Activated CD8-positive, alpha-beta memory T cell treated with anti-CD3 and anti-CD28 coated beads for 1 hour (primary cell): ENCODE measurements around the gene DBX2.
"Not testable (repeated sequence)": the region's sequence is repeated elsewhere in the genome, so short reads cannot be mapped to it uniquely, and the experiment has no call there.

Experiments used
- DNase-seq, 2 donors: peaks; one replicate each; pipeline ENCODE4 v3.0.0-alpha.2; 2020; ENCODE audit warnings: low read depth in 1 of 2; ENCODE audit errors: extremely low read depth in 1 of 2

Gene DBX2

GRCh38 chr12:45050751-45051571, at the start of gene DBX2:
DBX2 (minus strand) TSS chr12:45051099; CDS start chr12:45050927, 172 bp downstream.
- DNase-seq: no peak

GRCh38 chr12:45098766-45099165, 47.9 kb upstream of the DBX2 start:
- DNase-seq: no peak

GRCh38 chr12:45095417-45095816, 44.5 kb upstream of the DBX2 start:
- DNase-seq: not testable (repeated sequence)

- no peak for DNase-seq
Measured at GRCh38 chr12:45093051-45093450, 42.2 kb upstream of the DBX2 start.

GRCh38 chr12:45089411-45090075, 38.6 kb upstream of the DBX2 start:
- no peak for DNase-seq

- DNase-seq: no peak
Measured at GRCh38 chr12:45088608-45089007, 37.7 kb upstream of the DBX2 start.

- not testable (repeated sequence) for DNase-seq
Measured at GRCh38 chr12:45084248-45084647, 33.3 kb upstream of the DBX2 start.

GRCh38 chr12:45077251-45077650, 26.4 kb upstream of the DBX2 start:
- no peak for DNase-seq

DNA sequence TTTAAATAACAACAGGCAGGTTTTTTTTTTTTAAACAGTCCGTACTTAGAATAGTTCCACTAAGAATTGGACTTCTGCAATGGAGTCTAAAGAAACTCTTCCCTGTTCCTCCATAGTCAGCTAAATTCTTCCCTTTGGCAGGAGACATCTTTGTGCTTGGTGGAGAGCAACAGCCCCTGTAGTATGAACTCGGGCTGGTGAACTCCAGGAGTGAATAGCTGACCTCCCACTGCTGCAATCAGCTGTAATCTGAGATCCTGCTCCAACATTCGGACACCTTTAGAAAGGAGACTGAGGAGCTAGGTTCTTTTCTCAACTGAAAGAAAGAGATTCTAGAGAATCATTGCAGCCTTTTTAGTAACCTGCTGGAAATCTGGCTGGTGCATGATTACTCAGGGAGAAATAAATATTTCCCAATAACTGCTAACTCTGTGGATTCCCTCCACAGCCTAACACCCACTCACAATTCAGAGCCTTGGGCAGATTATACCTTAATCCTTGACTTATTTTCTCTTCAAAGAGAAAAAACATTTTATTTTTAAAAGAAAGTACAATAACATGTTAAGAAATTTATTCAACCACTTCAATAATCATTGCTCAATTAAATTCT, 25.6 kb upstream of the DBX2 start:
- no peak for DNase-seq

DNA sequence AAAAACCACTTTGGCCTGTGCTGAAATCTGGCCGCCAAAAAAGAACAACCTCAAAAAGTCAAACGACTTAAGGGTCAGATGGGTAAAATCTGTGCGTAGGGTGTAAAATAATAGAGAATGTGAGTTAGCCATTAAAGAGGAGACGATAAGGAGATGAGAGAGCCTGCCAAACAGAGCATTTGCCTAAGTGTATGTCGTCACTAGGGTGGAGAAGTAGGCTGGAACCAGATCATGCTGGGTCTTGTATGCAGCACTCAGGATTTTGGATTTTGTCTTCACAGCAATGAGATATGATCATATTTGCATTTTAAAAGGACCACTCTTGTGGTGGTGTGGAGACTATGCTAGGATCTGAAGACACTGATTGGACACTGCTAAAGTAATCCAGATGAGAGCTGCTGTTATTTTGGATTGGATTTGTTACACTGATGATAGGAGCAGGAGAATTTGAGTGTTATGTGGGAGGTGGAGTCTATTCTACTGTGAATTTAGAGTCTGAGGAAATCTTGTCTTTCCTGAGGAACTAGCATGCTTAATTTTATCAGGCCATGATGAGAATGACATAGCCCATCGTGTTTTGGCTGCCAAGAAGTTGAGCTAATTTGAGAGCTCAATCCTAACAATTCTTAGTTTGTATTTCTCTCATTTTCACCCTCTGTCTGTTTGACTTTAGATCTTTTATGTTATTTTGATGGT, 24.8 kb upstream of the DBX2 start:
- DNase-seq: no peak

GRCh38 chr12:45065125-45065626, 14.3 kb upstream of the DBX2 start:
- no peak for DNase-seq

DNA sequence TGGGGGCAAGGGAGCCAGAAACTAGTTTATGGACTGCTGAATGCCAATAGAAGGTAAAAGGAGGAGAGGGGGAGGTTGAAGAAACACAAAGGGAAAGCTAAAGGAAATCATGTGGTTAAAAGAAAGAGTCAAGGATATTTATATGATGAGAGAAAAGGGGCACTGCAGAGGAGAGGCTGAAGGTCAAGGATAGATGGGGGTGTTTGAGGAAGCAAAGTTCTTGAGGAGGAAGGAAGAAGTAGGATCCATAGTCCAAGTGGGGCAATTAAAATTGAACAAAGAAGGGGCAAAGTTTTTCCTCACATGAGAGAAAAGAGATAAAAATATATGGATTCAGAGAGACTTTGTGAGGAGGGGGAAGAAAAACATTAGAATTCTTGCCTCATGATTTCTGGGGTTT, 10.1 kb upstream of the DBX2 start:
- no peak for DNase-seq

DNA sequence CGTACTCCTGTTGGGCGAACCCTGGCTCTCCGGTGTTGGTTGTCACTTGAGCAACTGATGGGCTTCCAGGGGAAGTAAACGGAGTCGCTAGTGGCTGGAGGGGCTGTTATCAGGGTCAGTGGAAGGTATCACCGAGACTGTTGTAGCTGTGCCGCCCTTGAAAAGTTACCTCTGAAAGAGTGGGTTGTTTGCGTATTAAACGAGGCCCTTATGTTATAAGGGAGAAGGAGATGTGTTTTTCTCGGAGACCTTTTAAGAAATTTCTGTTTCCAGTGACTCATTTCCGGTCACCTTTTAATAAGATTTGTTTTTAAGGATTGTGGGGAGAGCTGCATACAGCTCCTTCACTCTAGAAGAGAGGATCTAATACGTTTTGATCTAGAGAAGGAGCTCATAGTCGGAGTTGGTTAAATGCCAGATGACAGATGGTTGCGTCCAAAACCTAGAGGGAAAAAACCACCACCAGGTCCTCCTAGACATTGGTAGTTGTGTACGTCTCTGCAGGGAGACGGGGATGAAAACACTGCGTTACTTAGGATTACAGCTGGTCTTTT, 750 bp upstream of the DBX2 start:
- no peak for DNase-seq

GRCh38 chr12:45049912-45050750, 768 bp downstream of the DBX2 start:
- no peak for DNase-seq

DNA sequence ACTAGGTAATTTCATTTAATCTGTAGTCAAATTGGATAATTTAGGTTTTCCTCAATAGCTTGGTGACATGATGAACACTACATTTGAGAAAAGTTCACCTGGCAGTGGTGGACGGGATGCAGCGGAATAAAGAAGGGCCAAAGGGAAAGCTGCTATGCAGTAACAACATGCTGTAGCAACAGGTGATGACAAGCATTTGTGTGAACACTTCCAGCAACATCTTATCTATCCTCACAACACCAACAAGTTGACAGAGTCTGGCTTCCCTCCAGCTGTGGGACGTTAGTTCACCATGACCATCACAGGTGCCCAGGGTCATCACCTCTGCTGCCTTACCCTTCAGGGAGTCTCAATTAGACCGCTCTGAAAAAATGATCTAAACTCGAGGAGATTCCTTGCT, 8.3 kb downstream of the DBX2 start:
- DNase-seq: no peak

GRCh38 chr12:45040977-45041376, 9.9 kb downstream of the DBX2 start:
- DNase-seq: no peak

DNA sequence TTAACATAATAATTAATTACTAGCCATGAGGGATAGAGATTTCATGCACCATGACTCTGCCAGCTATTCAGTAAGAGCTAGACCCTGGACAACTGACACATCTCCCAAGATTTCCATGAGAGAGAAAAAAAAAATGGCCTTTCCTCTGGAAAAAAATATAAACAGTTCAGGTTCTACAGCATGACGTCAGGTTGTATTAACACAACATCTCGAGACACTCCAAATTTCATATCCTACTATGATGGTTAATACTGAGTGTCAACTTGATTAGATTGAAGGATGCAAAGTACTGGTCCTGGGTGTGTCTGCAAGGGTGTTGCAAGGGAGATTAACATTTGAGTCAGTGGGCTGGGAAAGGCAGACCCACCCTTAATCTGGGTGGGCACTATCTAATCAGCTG, 11.1 kb downstream of the DBX2 start:
- DNase-seq: no peak

DNA sequence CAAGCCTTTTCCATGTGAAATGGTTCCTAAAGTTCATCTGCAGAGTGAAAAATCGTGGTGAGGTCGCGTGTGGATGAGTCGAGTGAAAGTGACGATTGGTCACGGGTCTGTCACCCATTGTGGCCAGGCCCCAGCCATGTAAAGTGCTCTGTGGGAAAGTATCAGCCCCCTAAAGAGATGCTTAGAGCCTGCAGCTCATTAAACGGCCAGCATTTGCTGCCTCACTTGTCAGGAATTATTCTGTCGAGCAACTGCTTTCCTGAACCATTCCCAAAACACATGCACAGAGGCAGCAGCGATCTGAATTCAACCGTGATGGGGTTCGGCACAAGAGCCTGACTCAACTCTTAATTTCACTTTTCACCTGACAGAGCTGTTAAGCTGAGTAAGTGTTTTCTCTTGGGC, 16.0 kb downstream of the DBX2 start:
- DNase-seq: no peak

DNA sequence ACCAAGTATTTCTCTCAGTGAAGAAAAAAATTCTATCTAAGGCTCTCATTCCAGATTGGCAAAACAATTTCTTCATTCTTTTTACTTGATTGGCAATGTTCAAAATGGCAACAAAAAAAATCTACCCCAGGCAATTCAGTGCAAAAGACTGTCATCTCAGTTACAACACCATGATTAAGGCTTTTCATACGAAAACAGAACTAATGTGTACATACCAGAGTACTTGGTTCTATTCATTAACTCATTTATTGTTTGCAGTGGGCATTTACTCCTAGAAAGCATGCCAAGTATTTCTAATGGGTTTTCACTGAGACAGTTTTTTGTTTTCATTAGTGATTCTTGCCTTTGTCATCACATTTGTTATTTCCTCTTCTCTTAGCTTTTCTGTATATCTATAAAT, 33.0 kb downstream of the DBX2 start:
- no peak for DNase-seq

DNA sequence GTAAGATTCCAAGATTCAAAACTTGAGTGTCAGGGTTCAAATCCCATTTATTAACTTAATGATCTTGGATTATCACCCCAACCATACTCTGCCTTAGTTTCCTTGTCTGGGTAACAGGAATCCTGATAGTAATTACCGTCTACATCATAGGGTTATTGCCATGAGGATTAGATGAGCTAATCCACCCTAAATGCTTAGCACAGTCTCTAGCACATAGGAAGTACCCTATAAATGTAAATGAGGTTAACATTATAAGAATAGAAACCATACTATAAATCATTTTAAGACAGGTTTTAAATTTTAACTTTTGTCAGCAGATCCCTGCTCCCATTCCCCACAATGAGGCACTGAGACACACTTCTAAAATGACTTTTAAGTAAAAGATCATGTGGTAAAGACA, 36.5 kb downstream of the DBX2 start:
- no peak for DNase-seq
